ENCODE measurements around the gene FAM228A.

The FAM228A gene

GRCh38 chr2:24183366-24184069 is 8.7 kb downstream of the FAM228A start:
- TF ChIP-seq ZBTB11 (tag by site-specific recombination; conservative IDR thresholded peaks at IDR 0.05; ENCODE audit: low read depth) (no peak), ZNF692 (tag by site-specific recombination; IDR thresholded peaks at IDR 0.05) (no peak), ZNF354C (tag by site-specific recombination; IDR thresholded peaks at IDR 0.05; ENCODE audit: borderline replicate concordance, low read depth) (no peak)
- H3K4me1 ChIP-seq (ENCODE audit: control insufficient read depth, insufficient read depth, low read length) = no peaks in the 10 kb centered on the region
- CTCF ChIA-PET = interaction anchor here (1.1 kb wide), 1 partner anchor 13 kb away, joined by 5 read pairs; no protein-coding TSS in a partner anchor
- H3K36me3 ChIP-seq (ENCODE audit: control insufficient read depth in 2 of 2, insufficient read depth in 1 of 2, low read length in 2 of 2) = no peaks in the 10 kb centered on the region
- H3K27ac ChIP-seq (ENCODE audit: extremely low read depth, low read depth, low read length) = no peak overlapping the region
- no peak overlapping the region for H3K4me3 ChIP-seq (ENCODE audit: low read depth, low read length)
- POLR2A ChIA-PET = no interaction called here
- no peaks in the 10 kb centered on the region for H3K9me3 ChIP-seq (ENCODE audit: control insufficient read depth, insufficient read depth, low read depth, low read length)

- POLR2A ChIA-PET = no interaction called here
- Histone ChIP-seq H3K36me3 (ENCODE audit: control insufficient read depth in 2 of 2, insufficient read depth in 1 of 2, low read length in 2 of 2) (no peaks in the 10 kb centered on the region), H3K27ac (ENCODE audit: extremely low read depth, low read depth, low read length) (no peak overlapping the region), H3K4me1 (ENCODE audit: control insufficient read depth, insufficient read depth, low read length) (no peaks in the 10 kb centered on the region), H3K4me3 (ENCODE audit: low read depth, low read length) (no peak overlapping the region), H3K9me3 (ENCODE audit: control insufficient read depth, insufficient read depth, low read depth, low read length) (no peaks in the 10 kb centered on the region)
- CTCF ChIA-PET = interaction anchor here (0.6 kb wide), 1 partner anchor 554 kb away, joined by 6 read pairs; no protein-coding TSS in a partner anchor
- TF ChIP-seq ZNF473 (tag by site-specific recombination; IDR thresholded peaks at IDR 0.05) = no peak
- TF ChIP-seq ZNF394 (tag by site-specific recombination; IDR thresholded peaks at IDR 0.05; ENCODE audit: borderline replicate concordance) = no peak
- TF ChIP-seq ZNF658 (tag by site-specific recombination; IDR thresholded peaks at IDR 0.05) = no peak
- TF ChIP-seq IKZF3 (tag by site-specific recombination; IDR thresholded peaks at IDR 0.05) = no peak
- TF ChIP-seq ZFP37 (tag by site-specific recombination; IDR thresholded peaks at IDR 0.05) = no peak
- no peak for TF ChIP-seq ELK4 (IDR thresholded peaks at IDR 0.05; ENCODE audit: borderline replicate concordance, low read depth, low read length)
- no peak for TF ChIP-seq ZBTB1 (tag by site-specific recombination; IDR thresholded peaks at IDR 0.05)
- no peak for TF ChIP-seq GFI1B (tag by site-specific recombination; IDR thresholded peaks at IDR 0.05)
- TF ChIP-seq ZNF280D (tag by site-specific recombination; IDR thresholded peaks at IDR 0.05) = no peak
- TF ChIP-seq BCL11A (tag by site-specific recombination; IDR thresholded peaks at IDR 0.05; ENCODE audit: low read depth) = no peak
- no peak for TF ChIP-seq ZNF837 (tag by site-specific recombination; IDR thresholded peaks at IDR 0.05)
- no peak for TF ChIP-seq ZSCAN30 (tag by site-specific recombination; IDR thresholded peaks at IDR 0.05)
- TF ChIP-seq ZNF548 (tag by site-specific recombination; IDR thresholded peaks at IDR 0.05) = no peak
- no peak for TF ChIP-seq ZSCAN4 (tag by site-specific recombination; IDR thresholded peaks at IDR 0.05)
- TF ChIP-seq ZNF555 (tag by site-specific recombination; conservative IDR thresholded peaks at IDR 0.05) = no peak
- TF ChIP-seq ZNF155 (tag by site-specific recombination; IDR thresholded peaks at IDR 0.05) = no peak
- no peak for TF ChIP-seq ZNF184 (tag by site-specific recombination; IDR thresholded peaks at IDR 0.05)
Measured at GRCh38 chr2:24189551-24189950, 14.7 kb downstream of the FAM228A start.

Data from HEK293 (cell line).